Measurements from ENCODE around the gene MTLN. TPM values are rescaled to one million over a fixed set of nuclear protein-coding genes. Genes with fewer than 3 reads are reported as not detected.
"Not testable (repeated sequence)": the region's sequence is repeated elsewhere in the genome, so short reads cannot be mapped to it uniquely, and the experiment has no call there.

MTLN gene
- total RNA-seq, 4 donors from 2014 or later, result 28.3 to 96.5 (median 51.6) TPM

- TF ChIP-seq POLR2AphosphoS5 (IDR thresholded peaks at IDR 0.05) (no peak), POLR2A (IDR thresholded peaks at IDR 0.05) (no peak), EP300 (IDR thresholded peaks at IDR 0.05) (no peak), CTCF (IDR thresholded peaks at IDR 0.05) (no peak)
- DNase-seq (ENCODE audit: low spot score in 2 of 2), result no peak
- H3K9me3 ChIP-seq, result no peaks in the 10 kb centered on the region
- H3K4me3 ChIP-seq, result no peak overlapping the region
- no peaks in the 10 kb centered on the region for H3K27me3 ChIP-seq
- peaks cover 3% of the 10 kb centered on the region for H3K36me3 ChIP-seq
- peaks cover 17% of the 10 kb centered on the region for H3K4me1 ChIP-seq
- H3K27ac ChIP-seq, result no peak overlapping the region
- 78% methylated on average over 4 of the region's 4 CpGs for WGBS
These were observed 3.3 kb upstream of the MTLN start for GRCh38 chr2:110215566-110216158.

GRCh38 chr2:110215091-110215490 is 2.7 kb upstream of the MTLN start:
- no peak for DNase-seq (ENCODE audit: low spot score in 2 of 2)
- Histone ChIP-seq H3K9me3 (no peaks in the 10 kb centered on the region), H3K4me1 (peaks cover 19% of the 10 kb centered on the region), H3K27me3 (no peaks in the 10 kb centered on the region), H3K27ac (no peak overlapping the region), H3K36me3 (peaks cover 8% of the 10 kb centered on the region), H3K4me3 (no peak overlapping the region)
- TF ChIP-seq CTCF (IDR thresholded peaks at IDR 0.05) (no peak), POLR2A (IDR thresholded peaks at IDR 0.05) (no peak), EP300 (IDR thresholded peaks at IDR 0.05) (no peak), POLR2AphosphoS5 (IDR thresholded peaks at IDR 0.05) (no peak)
- WGBS, result 64% methylated on average over 2 of the region's 2 CpGs

- not testable (repeated sequence) for H3K27me3 ChIP-seq; H3K9me3 ChIP-seq; DNase-seq (ENCODE audit: low spot score in 2 of 2); H3K4me3 ChIP-seq; H3K27ac ChIP-seq
- H3K4me1 ChIP-seq, result peaks cover 16% of the 10 kb centered on the region
- WGBS, result 84% methylated on average over 3 of the region's 3 CpGs
- peaks cover 10% of the 10 kb centered on the region for H3K36me3 ChIP-seq
These were observed 1.2 kb upstream of the MTLN start for GRCh38 chr2:110213522-110213921.

- Histone ChIP-seq H3K36me3 (peaks cover 9% of the 10 kb centered on the region), H3K4me3 (peak overlapping the region; percentile 75), H3K27ac (no peak overlapping the region), H3K4me1 (peaks cover 19% of the 10 kb centered on the region), H3K9me3 (no peaks in the 10 kb centered on the region), H3K27me3 (no peaks in the 10 kb centered on the region)
- 42% methylated on average over 3 of the region's 3 CpGs for WGBS
- TF ChIP-seq EP300 (IDR thresholded peaks at IDR 0.05), result no peak
- DNase-seq (ENCODE audit: low spot score in 2 of 2), result no peak
These were observed 6.5 kb downstream of the MTLN start for GRCh38 chr2:110205660-110206455.

GRCh38 chr2:110204408-110205385 is 7.7 kb downstream of the MTLN start, which contains the start of gene NPHP1:
TSS of gene NPHP1 (minus strand) at chr2:110205013. CDS start at chr2:110204968, 45 bp downstream.
- TF ChIP-seq POLR2AphosphoS5 (IDR thresholded peaks at IDR 0.05) (peak in 2 of 3 donors; percentile 53 to 63), POLR2A (IDR thresholded peaks at IDR 0.05) (no peak)
- 1% methylated on average over 43 of the region's 43 CpGs for WGBS

GRCh38 chr2:110198016-110198415 is 14.3 kb downstream of the MTLN start:
- WGBS, result 79% methylated on average over 3 of the region's 3 CpGs

More at GRCh38 chr2:110204408-110205385, 7.7 kb downstream of the MTLN start, which contains the start of gene NPHP1:
- peak within 1 kb of the TSS; percentile 22 for H3K27ac ChIP-seq
- H3K4me3 ChIP-seq, result peak within 1 kb of the TSS; percentile 75
- H3K36me3 ChIP-seq, result peaks cover under 1% of the 10 kb centered on the region
- peak; percentile 92 for DNase-seq (ENCODE audit: low spot score in 2 of 2)
- no peaks in the 10 kb centered on the region for H3K9me3 ChIP-seq
- H3K27me3 ChIP-seq, result no peaks in the 10 kb centered on the region
- H3K4me1 ChIP-seq, result peaks cover 14% of the 10 kb centered on the region

More at GRCh38 chr2:110198016-110198415, 14.3 kb downstream of the MTLN start:
- Histone ChIP-seq H3K9me3 (no peaks in the 10 kb centered on the region), H3K27ac (no peak overlapping the region), H3K4me1 (no peaks in the 10 kb centered on the region), H3K4me3 (no peak overlapping the region), H3K27me3 (no peaks in the 10 kb centered on the region), H3K36me3 (no peaks in the 10 kb centered on the region)
- TF ChIP-seq POLR2A (IDR thresholded peaks at IDR 0.05) (no peak), EP300 (IDR thresholded peaks at IDR 0.05) (no peak), POLR2AphosphoS5 (IDR thresholded peaks at IDR 0.05) (no peak), CTCF (IDR thresholded peaks at IDR 0.05) (no peak)
- no peak for DNase-seq (ENCODE audit: low spot score in 2 of 2)
